Measurements from ENCODE around the gene GRM8. TPM values are rescaled to one million over a fixed set of nuclear protein-coding genes. Genes with fewer than 3 reads are reported as not detected.

Gene GRM8
- total RNA-seq, 1 experiment from 2014 or later: 0.80 TPM

DNA sequence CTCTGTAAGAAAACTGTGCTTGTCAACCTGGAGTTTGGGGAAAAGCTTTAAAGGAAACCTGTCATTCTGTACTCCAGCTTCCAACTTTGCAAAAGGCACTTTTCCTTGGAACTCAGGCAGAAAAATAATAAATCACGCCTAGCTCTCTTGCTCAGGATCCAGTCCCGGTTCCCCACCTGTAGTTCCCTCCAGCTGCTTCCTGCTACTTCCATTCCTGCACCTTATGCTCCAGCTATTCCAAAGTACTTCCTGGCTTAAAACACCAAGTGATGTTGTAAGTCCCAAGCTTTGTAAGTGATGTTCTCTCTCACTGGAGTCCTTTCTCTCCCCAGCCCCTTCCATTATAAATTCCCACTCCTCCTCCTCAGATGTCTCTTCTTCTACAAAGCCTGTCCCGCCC, 98.6 kb downstream of the GRM8 start:
- no peaks in the 10 kb centered on the region for H3K4me1 ChIP-seq (ENCODE audit: insufficient read depth, low read length, poor library complexity, severe bottlenecking)
- no peaks in the 10 kb centered on the region for H3K27me3 ChIP-seq (replicated peaks; ENCODE audit: insufficient read depth, low read depth, low read length, poor library complexity)
- ChIA-PET CTCF (no interaction called here), POLR2A (ENCODE audit: low non-redundant PET) (no interaction called here)
- TF ChIP-seq, protein P1, sequence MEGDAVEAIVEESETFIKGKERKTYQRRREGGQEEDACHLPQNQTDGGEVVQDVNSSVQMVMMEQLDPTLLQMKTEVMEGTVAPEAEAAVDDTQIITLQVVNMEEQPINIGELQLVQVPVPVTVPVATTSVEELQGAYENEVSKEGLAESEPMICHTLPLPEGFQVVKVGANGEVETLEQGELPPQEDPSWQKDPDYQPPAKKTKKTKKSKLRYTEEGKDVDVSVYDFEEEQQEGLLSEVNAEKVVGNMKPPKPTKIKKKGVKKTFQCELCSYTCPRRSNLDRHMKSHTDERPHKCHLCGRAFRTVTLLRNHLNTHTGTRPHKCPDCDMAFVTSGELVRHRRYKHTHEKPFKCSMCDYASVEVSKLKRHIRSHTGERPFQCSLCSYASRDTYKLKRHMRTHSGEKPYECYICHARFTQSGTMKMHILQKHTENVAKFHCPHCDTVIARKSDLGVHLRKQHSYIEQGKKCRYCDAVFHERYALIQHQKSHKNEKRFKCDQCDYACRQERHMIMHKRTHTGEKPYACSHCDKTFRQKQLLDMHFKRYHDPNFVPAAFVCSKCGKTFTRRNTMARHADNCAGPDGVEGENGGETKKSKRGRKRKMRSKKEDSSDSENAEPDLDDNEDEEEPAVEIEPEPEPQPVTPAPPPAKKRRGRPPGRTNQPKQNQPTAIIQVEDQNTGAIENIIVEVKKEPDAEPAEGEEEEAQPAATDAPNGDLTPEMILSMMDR (conservative IDR thresholded peaks at IDR 0.05; ENCODE audit: low read depth, low read length): no peak
- TF ChIP-seq EZH2 (IDR thresholded peaks at IDR 0.05; ENCODE audit: borderline replicate concordance, low read depth, low read length, poor library complexity, severe bottlenecking): no peak
- BruUV-seq (replicated peaks): no TSS peak
- no peak overlapping the region for H3K27ac ChIP-seq (ENCODE audit: low read depth, low read length, poor library complexity, severe bottlenecking)
- DNase-seq (ENCODE audit: low spot score): no peak
- no peaks in the 10 kb centered on the region for H3K9me3 ChIP-seq (ENCODE audit: low read depth, low read length, poor library complexity, severe bottlenecking)
- intact Hi-C loops (cut with micrococcal nuclease; ENCODE audit: unreplicated experiment): no loop called here
- no peaks in the 10 kb centered on the region for H3K36me3 ChIP-seq (ENCODE audit: insufficient read depth, low read length, poor library complexity, severe bottlenecking)
- H3K4me3 ChIP-seq (ENCODE audit: low read depth, low read length, poor library complexity, severe bottlenecking): no peak overlapping the region

DNA sequence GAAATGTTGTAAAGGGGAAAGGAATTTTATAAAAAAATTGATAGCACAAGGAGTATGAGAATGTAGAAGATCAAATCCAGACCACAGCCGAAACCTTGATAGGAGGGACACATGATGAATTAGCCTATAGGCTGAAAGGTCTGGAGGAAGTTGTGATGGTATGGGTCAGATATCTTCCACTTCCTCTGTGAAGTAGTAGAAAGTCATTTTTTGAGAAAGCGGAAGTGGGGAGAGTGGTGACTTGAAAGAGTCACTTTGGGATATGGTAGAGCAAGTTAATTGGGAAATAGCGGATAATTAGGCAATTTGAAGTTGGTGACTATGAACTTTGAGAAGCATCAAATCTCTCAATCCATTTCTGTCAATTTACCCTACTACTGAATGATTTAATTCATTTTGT, 99.4 kb downstream of the GRM8 start:
- no peaks in the 10 kb centered on the region for H3K4me1 ChIP-seq (ENCODE audit: insufficient read depth, low read length, poor library complexity, severe bottlenecking)
- no peak overlapping the region for H3K27ac ChIP-seq (ENCODE audit: low read depth, low read length, poor library complexity, severe bottlenecking)
- no peaks in the 10 kb centered on the region for H3K27me3 ChIP-seq (replicated peaks; ENCODE audit: insufficient read depth, low read depth, low read length, poor library complexity)
- BruUV-seq (replicated peaks): no TSS peak
- intact Hi-C loops (cut with micrococcal nuclease; ENCODE audit: unreplicated experiment): no loop called here
- ChIA-PET POLR2A (ENCODE audit: low non-redundant PET) (no interaction called here), CTCF (no interaction called here)
- no peaks in the 10 kb centered on the region for H3K9me3 ChIP-seq (ENCODE audit: low read depth, low read length, poor library complexity, severe bottlenecking)
- DNase-seq (ENCODE audit: low spot score): no peak
- H3K4me3 ChIP-seq (ENCODE audit: low read depth, low read length, poor library complexity, severe bottlenecking): no peak overlapping the region
- TF ChIP-seq EZH2 (IDR thresholded peaks at IDR 0.05; ENCODE audit: borderline replicate concordance, low read depth, low read length, poor library complexity, severe bottlenecking): no peak
- TF ChIP-seq, protein P1 (conservative IDR thresholded peaks at IDR 0.05; ENCODE audit: low read depth, low read length): no peak
- H3K36me3 ChIP-seq (ENCODE audit: insufficient read depth, low read length, poor library complexity, severe bottlenecking): no peaks in the 10 kb centered on the region

DNA sequence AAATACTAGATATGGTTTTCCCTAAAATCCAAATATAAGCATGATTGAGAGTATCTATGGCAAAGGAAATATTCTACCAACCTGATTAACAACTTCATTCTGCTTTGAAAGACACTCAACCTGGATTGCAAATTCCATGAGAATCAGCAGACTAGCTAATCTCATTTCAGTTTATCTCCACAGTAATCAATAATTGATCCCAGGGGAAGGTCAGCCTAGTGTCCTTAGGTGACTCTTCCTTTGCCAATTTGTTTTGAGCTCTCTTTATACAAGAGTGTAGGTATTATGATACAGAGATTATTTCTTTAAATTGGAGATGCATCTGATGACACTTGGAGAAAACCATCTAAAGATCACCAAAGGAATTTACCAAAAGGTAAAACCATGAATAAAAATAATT, 100.3 kb downstream of the GRM8 start:
- intact Hi-C loops (cut with micrococcal nuclease; ENCODE audit: unreplicated experiment): no loop called here
- Histone ChIP-seq H3K4me1 (ENCODE audit: insufficient read depth, low read length, poor library complexity, severe bottlenecking) (no peaks in the 10 kb centered on the region), H3K4me3 (ENCODE audit: low read depth, low read length, poor library complexity, severe bottlenecking) (no peak overlapping the region), H3K9me3 (ENCODE audit: low read depth, low read length, poor library complexity, severe bottlenecking) (no peaks in the 10 kb centered on the region), H3K36me3 (ENCODE audit: insufficient read depth, low read length, poor library complexity, severe bottlenecking) (no peaks in the 10 kb centered on the region), H3K27ac (ENCODE audit: low read depth, low read length, poor library complexity, severe bottlenecking) (no peak overlapping the region), H3K27me3 (replicated peaks; ENCODE audit: insufficient read depth, low read depth, low read length, poor library complexity) (no peaks in the 10 kb centered on the region)
- TF ChIP-seq EZH2 (IDR thresholded peaks at IDR 0.05; ENCODE audit: borderline replicate concordance, low read depth, low read length, poor library complexity, severe bottlenecking): no peak
- TF ChIP-seq, protein P1 (conservative IDR thresholded peaks at IDR 0.05; ENCODE audit: low read depth, low read length): no peak
- no TSS peak for BruUV-seq (replicated peaks)
- CTCF ChIA-PET: no interaction called here
- POLR2A ChIA-PET (ENCODE audit: low non-redundant PET): no interaction called here
- DNase-seq (ENCODE audit: low spot score): no peak
